ENCODE results near the gene SH2D5.

SH2D5 gene

GRCh38 chr1:20711285-20712214 lies 21.0 kb downstream of the SH2D5 start:
- no peak for DNase-seq

GRCh38 chr1:20710469-20711284 lies 21.8 kb downstream of the SH2D5 start:
- no peak for DNase-seq

GRCh38 chr1:20709868-20710267 lies 22.6 kb downstream of the SH2D5 start:
- DNase-seq, result no peak

- DNase-seq, result no peak
Observed at GRCh38 chr1:20708891-20709290, 23.6 kb downstream of the SH2D5 start.

- no peak for DNase-seq
Observed at GRCh38 chr1:20708057-20708456, 24.4 kb downstream of the SH2D5 start.

GRCh38 chr1:20706841-20707240 lies 25.7 kb downstream of the SH2D5 start:
- no peak for DNase-seq

GRCh38 chr1:20705203-20705755 lies 27.2 kb downstream of the SH2D5 start:
- DNase-seq, result no peak

- no peak for DNase-seq
Observed at GRCh38 chr1:20704390-20705202, 27.9 kb downstream of the SH2D5 start.

- DNase-seq, result no peak
Observed at GRCh38 chr1:20703124-20703756, 29.3 kb downstream of the SH2D5 start.

GRCh38 chr1:20702416-20702815 lies 30.1 kb downstream of the SH2D5 start:
- DNase-seq, result no peak

GRCh38 chr1:20701847-20702246 lies 30.7 kb downstream of the SH2D5 start:
- no peak for DNase-seq

- DNase-seq, result no peak
Observed at GRCh38 chr1:20701446-20701845, 31.1 kb downstream of the SH2D5 start.

- no peak for DNase-seq
Observed at GRCh38 chr1:20700636-20701215, 31.8 kb downstream of the SH2D5 start.

- no peak for DNase-seq
Observed at GRCh38 chr1:20699558-20699957, 32.9 kb downstream of the SH2D5 start.

- no peak for DNase-seq
Observed at GRCh38 chr1:20698195-20698910, 34.1 kb downstream of the SH2D5 start.

- no peak for DNase-seq
Observed at GRCh38 chr1:20697563-20697962, 34.9 kb downstream of the SH2D5 start.

- DNase-seq, result peak; percentile 86
Observed at GRCh38 chr1:20696397-20697333, 35.8 kb downstream of the SH2D5 start.

GRCh38 chr1:20695515-20695914 lies 37.0 kb downstream of the SH2D5 start:
- no peak for DNase-seq

- no peak for DNase-seq
Observed at GRCh38 chr1:20693623-20694022, 38.9 kb downstream of the SH2D5 start.

- DNase-seq, result no peak
Observed at GRCh38 chr1:20691872-20692271, 40.6 kb downstream of the SH2D5 start.
